GM12875 (cell line): ENCODE data around the gene SLC7A9.
"Not testable (repeated sequence)": the region's sequence is repeated elsewhere in the genome, so short reads cannot be mapped to it uniquely, and the experiment has no call there.

Experiments
- H3K4me3 ChIP-seq: one replicate; pipeline ENCODE4 v1.5.1; 2011; ENCODE audit warnings: low read depth, low read length, control low read depth
- CTCF ChIP-seq: IDR thresholded peaks from 2 replicates; pipeline ENCODE4 v1.5.1; 2011; ENCODE audit warnings: low read depth, mild to moderate bottlenecking, control low read depth, inconsistent platforms, low read length, moderate library complexity, borderline replicate concordance; ENCODE audit not compliant: insufficient read depth

Gene SLC7A9

DNA sequence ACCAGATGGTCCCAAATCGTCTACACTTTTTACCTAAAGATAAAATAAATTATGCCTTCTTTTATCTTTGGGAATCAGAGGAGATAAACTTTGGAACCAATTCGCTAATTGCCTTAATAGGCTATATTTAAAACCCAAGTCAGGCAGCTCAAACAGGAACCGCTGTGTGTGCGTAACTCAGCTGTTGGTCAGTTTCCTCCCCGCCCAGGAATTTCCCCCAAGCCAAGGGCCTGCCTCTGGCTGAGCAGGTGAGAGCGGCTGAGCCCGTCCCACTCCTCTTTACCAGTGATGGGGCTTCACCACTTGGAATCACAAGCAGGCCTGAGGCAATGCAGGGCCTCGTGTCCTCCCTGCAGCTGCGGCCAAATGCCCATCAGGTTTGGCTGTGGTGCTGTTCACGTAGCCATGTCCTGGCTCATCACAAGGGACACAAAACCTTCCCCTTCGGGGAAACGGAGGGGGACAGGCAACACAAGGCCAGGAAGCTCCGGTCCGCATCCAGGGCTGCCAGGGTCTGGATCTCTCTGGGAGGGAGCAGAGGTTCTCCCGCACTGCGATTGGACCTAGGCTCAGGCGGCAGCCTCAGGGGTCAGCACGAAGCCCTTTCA, 503 bp upstream of the SLC7A9 start:
- no peak for TF ChIP-seq CTCF
- no peak overlapping the region for H3K4me3 ChIP-seq

DNA sequence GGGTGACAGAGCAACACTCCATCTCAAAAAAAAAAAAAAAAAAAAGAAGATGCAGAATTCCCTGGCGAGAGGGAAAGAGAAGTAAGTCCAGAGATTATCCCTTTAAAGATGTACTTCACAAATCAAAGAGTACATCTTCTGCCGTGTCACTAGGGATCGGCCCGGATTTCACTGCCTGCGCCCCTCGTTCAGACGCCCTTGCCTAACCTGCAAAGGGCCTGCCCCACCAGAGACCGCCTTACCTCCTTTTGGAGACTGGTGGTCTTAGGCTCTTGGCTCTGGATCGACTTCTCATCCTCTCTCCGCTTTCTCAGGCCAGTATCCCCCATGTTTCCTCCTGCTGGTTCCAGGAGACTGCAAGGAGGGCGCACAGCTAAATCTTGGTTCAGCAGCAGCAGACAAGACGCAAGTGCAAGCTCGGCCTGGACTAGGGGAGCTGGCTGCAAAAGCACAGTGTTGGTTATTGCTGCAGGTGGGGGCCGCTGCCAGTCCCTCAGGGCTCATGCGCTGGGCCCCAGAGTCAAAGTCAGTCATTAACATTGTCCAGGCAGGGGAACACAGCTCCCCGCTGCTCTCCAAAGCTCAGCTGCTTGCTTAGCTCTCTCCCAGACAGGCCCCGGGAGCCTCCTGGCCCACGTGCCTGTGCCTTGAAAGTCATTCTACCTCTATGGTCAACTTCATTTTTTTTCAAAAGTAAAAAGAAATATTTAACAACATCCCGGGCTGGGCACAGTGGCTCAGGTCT, 1.2 kb downstream of the SLC7A9 start:
- no peak for TF ChIP-seq CTCF
- no peak overlapping the region for H3K4me3 ChIP-seq

DNA sequence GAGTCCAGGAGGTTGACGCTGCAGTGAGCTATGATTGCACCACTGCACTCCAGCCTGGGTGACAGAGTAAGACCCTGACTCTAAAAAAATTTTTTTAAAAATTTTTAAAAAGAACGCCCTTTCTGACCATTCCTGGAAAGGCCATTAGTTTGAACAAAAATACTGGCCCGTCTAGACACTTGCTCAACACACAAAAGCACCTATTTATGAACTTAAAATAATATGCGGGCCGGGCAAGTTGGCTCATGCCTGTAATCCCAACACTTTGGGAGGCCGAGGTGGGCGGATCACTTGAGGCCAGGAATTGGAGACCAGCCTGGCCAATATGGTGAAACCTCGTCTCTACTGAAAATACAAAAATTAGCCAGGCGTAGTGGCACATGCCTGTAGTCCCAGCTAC, 2.1 kb downstream of the SLC7A9 start:
- not testable (repeated sequence) for H3K4me3 ChIP-seq

- TF ChIP-seq CTCF = no peak
- no peak overlapping the region for H3K4me3 ChIP-seq
These were observed 2.9 kb downstream of the SLC7A9 start for GRCh38 chr19:32866564-32867265.

DNA sequence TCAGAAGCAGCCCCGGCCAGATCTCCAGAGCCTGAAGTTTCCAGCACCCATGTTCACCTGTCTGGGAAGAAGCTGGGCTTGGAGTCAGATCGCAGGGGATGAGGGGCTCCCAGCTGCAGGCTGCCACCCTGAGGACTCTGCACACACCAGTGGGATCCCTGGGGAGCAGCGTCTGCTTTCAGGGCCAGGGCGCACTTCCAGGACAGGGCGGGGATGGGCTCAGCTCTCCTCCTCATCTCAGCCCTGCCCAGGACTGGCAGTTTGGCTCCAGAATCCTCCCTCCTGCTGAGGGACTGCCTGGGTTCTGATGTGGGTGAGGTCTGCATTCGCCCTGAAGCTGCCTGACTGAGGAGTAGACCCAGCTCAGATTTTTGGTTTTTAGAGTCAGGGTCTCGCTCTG, 3.5 kb downstream of the SLC7A9 start:
- no peak overlapping the region for H3K4me3 ChIP-seq
- no peak for TF ChIP-seq CTCF

DNA sequence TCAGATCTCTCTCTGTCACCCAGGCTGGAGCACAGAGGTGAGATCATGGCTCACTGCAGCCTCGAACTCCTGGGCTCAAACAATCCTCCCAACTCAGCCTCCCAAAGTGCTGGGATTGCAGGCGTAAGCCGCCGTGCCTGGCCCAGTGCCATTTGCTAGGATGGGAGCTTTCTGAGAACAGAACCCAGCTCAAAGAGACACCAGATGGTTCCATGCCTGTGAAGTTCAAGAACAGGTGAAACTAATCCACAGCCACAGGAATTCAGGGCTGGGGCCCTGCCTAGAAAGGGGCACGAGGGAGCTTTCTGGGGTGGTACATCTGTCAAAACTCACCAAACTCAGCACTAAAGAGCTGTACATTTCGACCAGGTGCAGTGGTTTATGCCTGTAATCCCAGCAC, 4.2 kb downstream of the SLC7A9 start:
- no peak for TF ChIP-seq CTCF
- no peak overlapping the region for H3K4me3 ChIP-seq

DNA sequence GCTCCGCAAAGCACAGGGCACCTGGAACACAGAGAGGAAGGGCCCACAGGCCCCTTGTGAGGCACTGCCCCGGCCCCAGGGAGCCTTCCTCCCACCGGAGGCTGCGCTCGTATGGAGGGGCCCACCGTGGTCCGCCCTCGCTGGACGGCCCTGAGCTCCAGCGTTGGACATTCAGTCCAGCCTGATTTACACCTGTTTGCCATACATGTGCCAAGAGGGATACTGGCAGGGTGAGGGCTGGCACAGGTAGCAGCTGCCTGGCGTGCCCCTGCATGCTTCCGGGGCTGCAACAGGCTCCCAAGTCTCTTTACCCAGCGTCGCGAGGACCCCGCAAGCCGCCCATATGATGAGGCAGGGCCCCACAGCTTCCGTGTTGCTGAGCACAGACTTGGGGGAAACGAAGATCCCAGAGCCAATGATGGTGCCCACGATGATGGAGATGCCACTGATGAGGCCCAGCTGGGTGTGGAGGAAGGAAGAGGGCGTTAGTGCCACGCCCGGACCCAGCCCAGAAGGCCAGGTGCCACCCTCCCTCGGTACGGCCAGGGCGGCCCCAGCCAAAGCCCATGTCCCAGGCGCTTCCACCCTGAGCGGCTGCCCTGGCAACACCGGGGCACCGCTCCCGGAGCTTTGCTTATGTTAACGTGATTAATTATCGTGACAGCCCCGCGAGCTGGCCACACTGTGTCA, 5.1 kb downstream of the SLC7A9 start:
- no peak overlapping the region for H3K4me3 ChIP-seq
- TF ChIP-seq CTCF = no peak
